SK-N-SH (cell line): Measurements from ENCODE around the gene CCDC27. TPM values are rescaled to one million over a fixed set of nuclear protein-coding genes. Genes with fewer than 3 reads are reported as not detected.

Experiments used
- CTCF ChIA-PET: fragments of 300-600, 350-600 bp; formaldehyde crosslinking; extraction: SDS; loops from one replicate; lab custom pipeline; 2021; lab: Yijun Ruan, JAX
- POLR2A ChIA-PET: fragments of 350-600 bp; sonication (Branson Sonifier 250); formaldehyde crosslinking; extraction: SDS; loops from one replicate; lab custom pipeline; 2020; ENCODE audit warnings: antibody characterized with exemption, inconsistent platforms; lab: Yijun Ruan, JAX
- DNase-seq: peaks from one replicate; pipeline ENCODE4 v3.0.0; 2012
- H2AFZ ChIP-seq: fragments of 200-600 bp; sonication (generic); 2 replicates; pipeline ENCODE4 v1.8.1; 2016; ENCODE audit warnings: antibody characterized with exemption, mild to moderate bottlenecking, low read depth
- H3F3A ChIP-seq: fragments of 200-600 bp; sonication (generic); replicated peaks from 2 replicates; pipeline ENCODE3; 2016; ENCODE audit warnings: antibody characterized with exemption, mild to moderate bottlenecking; ENCODE audit not compliant: insufficient read depth
- H3K27ac ChIP-seq, 2 experiments: fragments of 200-500 bp in 1 of 2; fragments of 200-600 bp in 1 of 2; sonication (Bioruptor generic) in 1 of 2; sonication (generic), shearing (Covaris generic) in 1 of 2; 2 replicates each; pipeline versions ENCODE4 v1.5.1 to v1.6.1; 2014 to 2016; ENCODE audit warnings: low read depth in 2 of 2, inconsistent platforms in 1 of 2, low read length in 1 of 2, mild to moderate bottlenecking in 1 of 2, mixed read lengths in 1 of 2
- H3K27me3 ChIP-seq: fragments of 200-600 bp; sonication (generic), shearing (Covaris generic); 2 replicates; pipeline ENCODE4 v1.6.1; 2016; ENCODE audit warnings: mixed run types; ENCODE audit not compliant: insufficient read depth
- H3K36me3 ChIP-seq, 2 experiments: fragments of 200-500 bp in 1 of 2; fragments of 200-600 bp in 1 of 2; sonication (Bioruptor generic) in 1 of 2; sonication (generic) in 1 of 2; replicated peaks in 1 of 2; 2 replicates each; pipeline versions ENCODE3 to v1.5.1; 2014 to 2016; ENCODE audit warnings: low read length in 1 of 2, mild to moderate bottlenecking in 1 of 2; ENCODE audit not compliant: insufficient read depth in 2 of 2, control insufficient read depth in 1 of 2
- H3K4me1 ChIP-seq, 2 experiments: fragments of 200-500 bp in 1 of 2; fragments of 200-600 bp in 1 of 2; sonication (Bioruptor generic) in 1 of 2; sonication (generic), shearing (Covaris generic) in 1 of 2; 2 replicates each; pipeline versions ENCODE4 v1.5.1 to v1.6.1; 2014 to 2016; ENCODE audit warnings: low read depth in 1 of 2, low read length in 1 of 2, mixed run types in 1 of 2; ENCODE audit not compliant: insufficient read depth in 2 of 2, control insufficient read depth in 1 of 2
- H3K4me2 ChIP-seq: fragments of 200-600 bp; sonication (generic), shearing (Covaris generic); 2 replicates; pipeline ENCODE4 v1.6.1; 2017; ENCODE audit warnings: mixed run types
- H3K4me3 ChIP-seq, 2 experiments: fragments of 200-500 bp in 1 of 2; fragments of 200-600 bp in 1 of 2; sonication (Bioruptor generic) in 1 of 2; sonication (generic), shearing (Covaris generic) in 1 of 2; 2 replicates each; pipeline versions ENCODE4 v1.5.1 to v1.8.1; 2014 to 2016; ENCODE audit warnings: low read depth in 2 of 2, inconsistent platforms in 1 of 2, low read length in 1 of 2, mild to moderate bottlenecking in 1 of 2, mixed read lengths in 1 of 2, moderate library complexity in 1 of 2
- H3K79me2 ChIP-seq: fragments of 200-600 bp; sonication (generic); 2 replicates; pipeline ENCODE4 v1.8.1; 2017; ENCODE audit warnings: mild to moderate bottlenecking; ENCODE audit not compliant: insufficient read depth
- H3K9ac ChIP-seq: fragments of 200-600 bp; sonication (generic); 2 replicates; pipeline ENCODE4 v1.6.1; 2017; ENCODE audit warnings: mixed run types
- H3K9me2 ChIP-seq: fragments of 200-600 bp; sonication (generic); 2 replicates; pipeline ENCODE4 v1.6.1; 2017; ENCODE audit warnings: mixed run types
- H3K9me3 ChIP-seq: fragments of 200-600 bp; sonication (generic); 2 replicates; pipeline ENCODE4 v1.6.1; 2017; ENCODE audit warnings: mixed run types, mild to moderate bottlenecking, moderate library complexity
- H4K20me1 ChIP-seq: fragments of 200-600 bp; sonication (generic); 2 replicates; pipeline ENCODE4 v1.6.1; 2017; ENCODE audit warnings: mild to moderate bottlenecking, mixed run types; ENCODE audit not compliant: insufficient read depth
- CHD2 ChIP-seq: fragments of 150-350 bp; IDR thresholded peaks from 2 replicates; pipeline ENCODE4 v1.6.1; 2018; ENCODE audit warnings: low read length; ENCODE audit not compliant: partially characterized antibody
- GATA2 ChIP-seq: sonication (generic); formaldehyde crosslinking; IDR thresholded peaks from 2 replicates; pipeline ENCODE4 v1.5.0; 2020; ENCODE audit warnings: mild to moderate bottlenecking, missing genetic modification reagents
- IRF3 ChIP-seq: fragments of 150-350 bp; IDR thresholded peaks from 2 replicates; pipeline ENCODE4 v1.6.1; 2016; ENCODE audit warnings: mild to moderate bottlenecking, low read depth, low read length
- JUND ChIP-seq: IDR thresholded peaks from 2 replicates; pipeline ENCODE4 v1.4.0; 2012
- NFIC ChIP-seq: IDR thresholded peaks from 2 replicates; pipeline ENCODE4 v1.4.0; 2012; ENCODE audit warnings: borderline replicate concordance
- RAD21 ChIP-seq: IDR thresholded peaks from 2 replicates; pipeline ENCODE4 v1.6.1; 2012; ENCODE audit warnings: mild to moderate bottlenecking, low read length
- REST ChIP-seq: IDR thresholded peaks from 2 replicates; pipeline ENCODE4 v1.6.1; 2012; ENCODE audit warnings: mild to moderate bottlenecking, low read depth, low read length, moderate library complexity
- RFX5 ChIP-seq: IDR thresholded peaks from 2 replicates; pipeline ENCODE4 v1.6.1; 2012; ENCODE audit warnings: mild to moderate bottlenecking, improper control_type of control experiment, low read length
- SMC3 ChIP-seq: IDR thresholded peaks from 2 replicates; pipeline ENCODE4 v1.6.1; 2012; ENCODE audit warnings: low read depth, low read length, improper control_type of control experiment
- ZBTB33 ChIP-seq: IDR thresholded peaks from 2 replicates; pipeline ENCODE4 v1.4.0; 2012; ENCODE audit warnings: low read depth, borderline replicate concordance
- WGBS: methylation state at CpG from one replicate; pipeline ENCODE4 v1.1.6; 2017; ENCODE audit warnings: low lambda C conversion rate; 5-methylcytosine and 5-hydroxymethylcytosine counted together
- polyA plus RNA-seq, 3 experiments: library from polyadenylated mRNA; depleted of rRNA; stranded (reverse); fragments of >200 nt; gene quantifications; 2 replicates each; pipeline ENCODE4 v1.2.3, GENCODE V29; 2012

The CCDC27 gene
- polyA plus RNA-seq, 1 of the 3 experiments (the other 2 are of a cell fraction) = not detected

- no peaks in the 10 kb centered on the region for H3K27me3 ChIP-seq
- H3F3A ChIP-seq = no peaks in the 10 kb centered on the region
- H3K27ac ChIP-seq = no peak overlapping the region
- no peak overlapping the region for H3K9ac ChIP-seq
- peaks cover 0 to 15% of the 10 kb centered on the region in 2 experiments; a peak in 2 of 4 replicates for H3K4me1 ChIP-seq
- H3K4me3 ChIP-seq = no peak overlapping the region
- peaks cover 3 to 25% of the 10 kb centered on the region in 2 experiments for H3K36me3 ChIP-seq
- POLR2A ChIA-PET = no interaction called here
- no peaks in the 10 kb centered on the region for H3K9me3 ChIP-seq
- no peaks in the 10 kb centered on the region for H3K9me2 ChIP-seq
- no peak for DNase-seq
- CTCF ChIA-PET = interaction anchor here (1.1 kb wide), 1 partner anchor 66 kb away, joined by 3 read pairs; no protein-coding TSS in a partner anchor
- peaks cover 84% of the 10 kb centered on the region for H3K79me2 ChIP-seq
- no peak overlapping the region for H3K4me2 ChIP-seq
- no peak for TF ChIP-seq JUND
- TF ChIP-seq RFX5 = no peak
- TF ChIP-seq SMC3 = no peak
- no peak for TF ChIP-seq IRF3
- no peak for TF ChIP-seq ZBTB33
- no peak for TF ChIP-seq RAD21
- TF ChIP-seq REST = no peak
- TF ChIP-seq NFIC = no peak
- no peak for TF ChIP-seq GATA2 (CRISPR knock-in tag)
- no peak for TF ChIP-seq CHD2
- 100% methylated on average over 1 of the region's 12 CpGs for WGBS
- H4K20me1 ChIP-seq = peaks cover 65% of the 10 kb centered on the region
- no peak overlapping the region for H2AFZ ChIP-seq
Observed at GRCh38 chr1:3790500-3790923, 38.3 kb downstream of the CCDC27 start.
